DMS114 treated with DMSO at 0.1 percent for 48 hours (cell line): ENCODE results near the gene NAGA.
A peak's percentile ranks its signal among the peaks of the same experiment; 100 is the strongest.
"Not testable (repeated sequence)": the region's sequence is repeated elsewhere in the genome, so short reads cannot be mapped to it uniquely, and the experiment has no call there.

Experiments used
- DNase-seq: peaks from one replicate; lab custom pipeline; 2025; ENCODE audit not compliant: unreplicated experiment; lab: John Stamatoyannopoulos, UW

NAGA gene

DNA sequence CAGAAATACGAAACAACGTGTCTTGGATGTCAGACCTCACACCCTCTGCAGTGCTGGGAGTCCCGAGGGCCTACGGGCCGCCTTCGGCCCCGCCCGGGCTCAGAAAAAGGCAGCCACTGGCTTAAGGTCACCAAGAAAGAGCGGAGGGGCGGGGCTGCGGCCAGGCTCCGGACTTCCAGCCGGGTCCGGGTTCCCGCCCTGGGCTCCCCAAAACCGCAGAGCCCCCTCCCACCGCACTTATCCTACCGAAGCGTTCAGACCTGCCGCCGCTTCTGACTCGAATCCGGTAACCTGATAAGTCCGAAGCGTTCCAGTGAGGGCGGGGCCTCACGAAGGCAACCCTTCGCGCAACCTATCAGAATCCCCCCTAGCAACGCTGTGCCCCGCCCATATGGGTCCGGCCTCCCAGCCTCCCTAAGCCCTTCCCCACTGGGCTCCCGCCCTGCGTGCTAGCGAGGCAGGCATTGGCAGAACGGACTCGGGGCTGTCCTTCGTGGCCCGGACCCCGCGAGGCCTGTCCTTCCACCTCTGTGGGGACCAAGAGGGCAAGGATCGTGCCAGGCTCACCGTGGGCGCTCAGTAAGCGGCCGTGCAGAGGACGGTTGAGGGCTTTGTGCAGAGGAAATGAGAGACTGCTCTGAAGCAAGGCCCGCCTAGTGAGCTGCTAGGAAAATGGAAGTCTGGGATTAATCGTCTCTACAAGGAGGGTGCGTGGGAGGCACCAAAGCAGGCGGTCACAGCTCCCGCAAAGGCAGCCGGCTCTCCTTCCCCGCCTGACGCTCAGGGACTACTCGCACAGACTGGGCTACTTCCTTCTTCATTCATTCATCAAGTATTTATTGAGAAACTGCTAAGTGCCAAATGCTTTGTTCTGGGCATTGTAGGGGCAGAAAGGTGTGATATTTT, at the start of gene NAGA:
NAGA (minus strand) TSS at position 296 of the 906 bp plus-strand sequence. CDS start 515 bp downstream, outside the sequence.
- peak; percentile 89 for DNase-seq

DNA sequence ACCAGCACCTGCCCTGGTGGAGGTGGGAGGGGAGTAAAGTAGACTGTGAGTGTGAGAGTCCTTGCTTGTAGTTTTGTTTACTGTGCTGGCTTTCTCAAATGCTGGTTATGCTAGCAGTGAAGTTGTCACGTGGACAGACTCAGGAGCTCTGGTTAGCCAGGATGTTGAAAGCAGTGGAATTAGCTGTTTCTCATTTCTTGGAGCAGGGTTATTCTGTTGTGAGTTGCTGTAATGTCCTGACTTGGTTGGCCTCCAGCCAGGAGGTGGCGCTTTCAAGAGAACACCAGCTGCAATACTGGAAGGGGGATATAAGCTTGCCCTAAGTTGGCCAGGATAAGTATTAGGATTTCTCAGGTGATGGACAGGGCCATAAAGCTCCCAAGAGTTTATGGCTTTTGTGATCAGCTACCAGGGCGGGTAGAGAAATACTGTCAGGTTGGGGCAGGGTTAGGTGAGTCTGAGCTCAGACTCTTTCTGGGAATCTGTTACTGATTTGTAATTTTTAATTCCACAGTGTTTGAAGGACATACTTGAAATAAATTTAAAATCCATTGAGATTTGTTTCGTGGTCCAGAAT, 46.3 kb upstream of the NAGA start:
- DNase-seq: no peak

DNA sequence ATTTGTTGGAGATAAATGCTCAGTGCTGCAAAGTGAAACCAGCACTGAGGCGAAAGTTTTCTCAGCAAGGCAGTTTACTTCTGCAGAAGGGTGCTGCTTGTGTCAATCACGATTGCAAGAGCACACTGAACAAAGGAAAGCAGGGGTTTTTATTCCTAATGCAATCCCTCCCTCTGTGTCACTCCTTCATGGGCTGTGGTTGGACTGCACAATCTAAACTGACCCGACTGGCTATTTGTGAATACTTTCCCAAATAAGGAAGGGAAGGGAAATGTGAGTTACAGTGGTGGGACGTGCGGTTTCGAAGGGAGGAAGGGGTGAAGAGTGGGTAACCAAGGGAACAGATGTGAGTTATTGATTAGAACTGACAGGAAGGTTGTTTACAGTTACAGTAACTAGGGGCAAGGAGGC, 44.8 kb upstream of the NAGA start:
- not testable (repeated sequence) for DNase-seq

DNA sequence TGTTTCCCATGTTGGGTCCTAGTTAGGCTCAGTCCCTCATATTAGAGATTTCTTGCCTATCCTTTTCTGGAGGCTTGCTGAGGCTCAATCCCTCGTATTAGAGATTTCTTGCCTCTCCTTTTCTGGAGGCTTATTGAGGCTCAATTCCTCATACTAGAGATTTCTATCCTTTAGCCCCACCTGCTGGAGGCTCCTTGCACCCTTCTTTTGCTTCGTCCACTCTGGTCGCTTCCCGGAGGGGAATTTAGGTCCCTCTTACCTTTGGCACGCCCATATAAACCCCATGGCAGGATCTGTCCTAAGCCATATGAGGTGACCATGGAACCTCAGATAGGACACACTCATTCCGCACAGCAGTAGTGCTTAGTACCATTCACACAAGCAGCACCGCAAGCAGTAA, 44.1 kb upstream of the NAGA start:
- no peak for DNase-seq

DNA sequence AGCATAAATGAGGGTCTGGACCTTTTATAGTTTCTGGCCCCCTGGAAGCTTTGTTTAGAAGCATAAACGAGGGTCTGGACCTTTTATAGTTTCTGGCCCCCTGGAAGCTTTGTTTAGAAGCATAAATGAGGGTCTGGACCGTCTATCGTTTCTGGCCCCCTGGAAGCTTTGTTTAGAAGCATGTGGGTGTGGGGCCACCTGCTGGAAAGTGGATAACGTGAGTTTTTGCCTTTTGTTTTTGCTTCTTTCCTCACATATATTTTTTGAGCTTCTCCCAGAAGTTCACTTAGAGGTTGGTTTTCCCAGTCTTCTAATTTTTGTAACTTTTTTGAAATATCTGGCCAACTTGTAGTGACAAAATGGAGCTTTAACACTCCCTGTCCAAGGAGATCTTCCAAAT, 42.2 kb upstream of the NAGA start:
- peak; percentile 11 for DNase-seq

DNA sequence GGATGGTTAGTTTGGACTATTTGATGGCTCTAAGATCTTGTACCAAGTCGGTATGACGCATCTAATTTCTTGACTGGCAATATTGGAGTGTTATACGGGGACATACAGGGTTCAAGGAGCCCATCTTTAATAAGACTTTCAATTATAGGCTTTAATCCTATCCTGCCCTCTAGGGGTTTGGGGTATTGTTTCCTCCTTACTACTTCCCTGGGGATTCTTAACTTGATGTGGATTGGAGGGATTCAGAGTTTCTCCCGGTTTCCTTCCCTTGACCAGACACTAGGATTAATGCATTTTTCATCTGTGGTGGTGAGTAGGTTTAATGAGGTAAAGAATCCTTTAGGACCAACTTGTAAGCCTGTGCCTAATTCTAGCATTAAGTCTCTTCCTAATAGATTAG, 41.2 kb upstream of the NAGA start:
- DNase-seq: no peak

DNA sequence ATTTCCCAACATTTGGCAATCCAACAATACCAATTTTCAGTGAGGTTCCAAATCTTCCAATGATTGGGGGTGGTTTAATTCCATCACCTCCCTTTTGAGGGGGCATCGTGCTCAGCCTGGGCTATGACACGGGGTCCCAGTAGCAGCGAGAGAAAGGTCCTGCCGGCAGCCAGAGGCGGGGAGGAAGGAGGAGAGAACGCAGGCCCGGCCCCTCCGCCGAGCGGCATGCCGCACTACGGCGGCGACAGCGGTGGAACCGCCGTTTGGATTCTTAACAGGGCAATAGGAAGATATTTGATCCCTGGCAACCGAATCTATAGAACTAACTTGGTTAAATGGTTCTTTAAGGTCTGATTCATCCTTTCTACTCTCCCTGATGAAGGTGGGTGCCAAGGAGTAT, 38.2 kb upstream of the NAGA start:
- DNase-seq: no peak

DNA sequence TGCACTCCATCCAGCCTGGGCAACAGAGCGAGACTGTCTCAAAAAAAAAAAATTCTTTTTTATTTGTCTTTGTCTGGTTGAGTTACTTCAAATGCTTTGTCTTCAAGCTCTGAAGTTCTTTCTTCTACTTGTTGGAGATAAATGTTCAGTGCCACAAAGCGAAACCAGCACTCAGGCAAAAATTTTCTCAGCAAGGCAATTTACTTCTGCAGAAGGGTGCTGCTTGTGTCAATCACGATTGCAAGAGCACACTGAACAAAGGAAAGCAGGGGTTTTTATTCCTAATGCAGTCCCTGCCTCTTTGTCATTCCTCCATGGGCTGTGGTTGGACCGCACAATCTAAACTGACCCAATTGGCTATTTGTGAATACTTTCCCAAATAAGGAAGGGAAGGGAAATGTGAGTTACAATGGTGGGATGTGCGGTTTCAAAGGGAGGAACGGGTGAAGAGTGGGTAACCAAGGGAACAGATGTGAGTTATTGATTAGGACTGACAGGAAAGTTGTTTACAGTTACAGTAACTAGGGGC, 33.8 kb upstream of the NAGA start:
- not testable (repeated sequence) for DNase-seq

DNA sequence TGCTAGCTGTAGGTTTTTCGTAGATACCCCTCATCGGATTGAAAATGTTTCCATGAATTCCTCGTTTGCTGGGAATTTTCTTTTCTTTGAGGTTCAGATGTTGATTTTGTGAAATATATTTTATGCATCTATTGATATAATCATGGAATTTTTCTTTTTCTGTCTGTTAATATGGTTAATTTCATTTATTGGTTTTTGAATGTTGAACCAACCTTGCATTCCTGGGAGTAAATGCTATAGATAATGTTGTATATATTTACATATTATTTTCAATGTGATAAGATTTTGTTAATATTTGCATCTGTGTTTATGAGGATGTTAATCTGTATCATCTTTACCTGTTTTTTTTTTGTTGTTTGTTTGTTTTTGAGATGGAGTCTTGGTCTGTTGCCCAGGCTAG, 30.6 kb upstream of the NAGA start:
- no peak for DNase-seq

DNA sequence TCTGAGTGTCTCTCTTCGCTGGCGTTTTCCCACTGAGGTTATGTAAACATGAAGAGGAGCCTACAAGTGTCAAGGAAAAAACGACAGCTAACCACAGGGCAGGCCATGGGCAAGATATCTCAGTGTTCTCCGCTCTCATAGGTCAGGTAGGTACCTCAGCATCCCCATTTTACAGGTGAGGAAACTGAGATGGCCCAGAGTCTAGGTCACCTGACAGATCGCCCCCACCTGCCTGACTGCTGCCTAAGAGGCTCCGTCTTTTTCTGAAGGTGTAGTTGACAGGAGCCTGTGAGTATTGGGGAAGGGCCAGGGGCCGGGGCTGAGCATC, 20.8 kb upstream of the NAGA start:
- DNase-seq: no peak

DNA sequence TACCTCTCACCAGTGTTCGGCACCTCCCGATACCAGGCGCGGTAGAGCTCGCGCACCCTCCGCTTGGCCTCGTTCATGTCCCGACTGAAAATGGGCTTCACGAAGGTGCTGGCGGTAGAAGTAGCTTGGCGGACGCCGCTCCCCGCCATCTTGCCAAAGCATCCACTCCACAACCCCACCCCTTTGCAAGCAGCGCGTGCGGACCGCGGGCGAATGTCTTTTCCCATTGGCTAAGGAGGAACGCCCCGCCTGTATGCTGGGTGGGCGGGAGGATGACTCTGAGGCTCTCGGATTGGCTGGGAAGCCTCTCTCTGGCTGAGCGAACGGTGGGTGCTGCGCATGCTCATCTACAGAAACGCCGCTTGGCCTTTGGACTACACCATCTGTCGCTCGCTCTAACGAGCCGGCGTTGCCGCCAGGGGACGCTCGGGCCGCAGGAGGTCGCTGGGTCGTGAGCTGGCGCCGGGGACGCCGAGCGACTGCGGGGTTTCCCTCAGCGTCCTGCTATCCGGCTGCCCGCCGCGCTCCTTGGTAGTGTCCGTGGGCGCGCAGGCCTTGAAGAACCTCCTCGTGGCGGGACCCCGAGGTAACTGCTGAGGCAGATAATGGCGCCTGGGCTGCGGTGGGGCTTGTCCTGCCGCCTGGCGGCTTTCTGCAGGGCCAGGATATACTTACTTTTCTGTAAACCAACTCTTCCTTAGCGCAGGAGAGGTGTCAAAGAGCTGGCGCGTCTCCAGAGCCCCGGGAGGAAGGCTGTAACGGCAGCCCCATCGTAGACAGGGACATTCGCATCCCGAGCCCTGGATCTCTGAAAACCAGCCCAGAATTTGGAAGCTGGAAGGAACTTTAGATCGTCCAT, 20.2 kb upstream of the NAGA start, which contains the start of gene NDUFA6:
NDUFA6 (minus strand) TSS at position 177 of the 859 bp plus-strand sequence; CDS start at position 149, 28 bp downstream.
- DNase-seq: peak; percentile 97

DNA sequence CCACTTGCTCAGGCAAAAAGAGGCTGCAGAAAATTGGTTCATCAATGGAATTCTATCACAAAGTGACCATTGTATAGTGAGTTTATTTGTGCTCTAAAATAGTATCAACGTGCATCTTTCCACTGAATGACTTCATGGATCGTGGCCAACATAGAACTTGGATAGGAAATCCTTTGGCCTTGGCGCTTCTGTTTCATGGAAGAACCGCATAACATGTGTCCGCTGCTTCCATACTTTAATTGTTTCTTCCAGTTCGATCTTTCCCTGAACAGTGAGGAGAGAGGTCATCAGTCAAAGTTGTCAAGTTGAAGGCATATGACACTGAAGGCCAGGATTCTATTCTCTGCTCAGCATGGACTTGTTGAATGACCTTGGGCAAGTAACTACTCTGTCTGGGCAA, 15.4 kb upstream of the NAGA start:
- DNase-seq: no peak

DNA sequence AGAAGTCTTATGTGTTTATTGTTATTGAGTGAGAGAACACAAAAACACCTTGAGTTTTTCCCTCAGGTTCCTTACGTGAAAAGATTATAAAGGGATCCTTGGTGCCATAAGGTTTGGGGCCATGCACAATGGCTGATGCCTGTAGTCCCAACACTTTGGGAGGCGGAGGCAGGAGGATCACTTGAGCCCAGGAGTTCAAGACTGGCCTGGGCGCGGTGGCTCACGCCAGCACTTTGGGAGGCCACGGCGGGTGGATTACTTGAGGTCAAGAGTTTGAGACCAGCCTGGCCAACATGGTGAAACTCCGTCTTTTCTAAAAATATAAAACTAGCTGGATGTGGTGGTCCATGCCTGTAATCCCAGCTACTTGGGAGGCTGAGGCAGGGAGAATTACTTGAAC, 14.3 kb upstream of the NAGA start:
- DNase-seq: no peak

DNA sequence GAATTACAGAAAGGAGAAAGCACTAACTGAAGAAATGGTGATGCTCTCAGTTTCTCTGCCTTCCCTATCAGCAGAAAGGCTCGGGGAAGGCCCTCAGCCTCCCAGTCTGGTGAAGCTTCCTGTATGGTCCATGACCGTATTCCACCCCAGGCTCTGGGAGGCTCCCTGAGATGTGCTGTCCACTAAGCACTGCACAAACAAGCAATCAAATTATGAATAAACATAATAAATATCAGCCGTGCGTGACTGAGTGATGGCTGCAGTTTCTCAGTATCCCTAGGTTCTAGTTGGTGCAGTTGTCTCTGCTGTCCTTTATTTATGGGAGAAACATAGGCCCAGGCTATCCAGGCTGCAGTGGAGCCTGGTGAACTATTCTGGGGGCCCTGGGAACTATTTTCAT, 12.5 kb upstream of the NAGA start:
- DNase-seq: no peak

DNA sequence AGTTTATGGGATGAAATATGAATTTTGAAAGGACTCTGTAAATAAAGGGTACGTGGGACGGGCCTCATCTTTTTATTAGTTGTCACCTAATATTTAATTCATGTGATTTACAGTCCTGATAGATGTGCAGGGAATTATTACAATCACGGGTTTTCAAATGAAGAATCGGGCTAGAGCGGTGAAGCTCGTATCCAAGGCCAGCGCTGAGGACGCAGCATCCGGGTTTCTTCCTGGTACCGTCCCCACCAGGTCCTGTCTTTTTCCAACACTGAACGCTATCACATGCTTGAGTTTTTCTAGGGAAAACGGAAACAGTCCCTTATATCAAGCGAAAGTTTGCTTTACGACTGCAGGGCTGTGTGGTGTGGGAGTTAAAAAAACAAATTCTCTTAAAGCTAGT, 9.7 kb upstream of the NAGA start:
- DNase-seq: peak; percentile 35

DNA sequence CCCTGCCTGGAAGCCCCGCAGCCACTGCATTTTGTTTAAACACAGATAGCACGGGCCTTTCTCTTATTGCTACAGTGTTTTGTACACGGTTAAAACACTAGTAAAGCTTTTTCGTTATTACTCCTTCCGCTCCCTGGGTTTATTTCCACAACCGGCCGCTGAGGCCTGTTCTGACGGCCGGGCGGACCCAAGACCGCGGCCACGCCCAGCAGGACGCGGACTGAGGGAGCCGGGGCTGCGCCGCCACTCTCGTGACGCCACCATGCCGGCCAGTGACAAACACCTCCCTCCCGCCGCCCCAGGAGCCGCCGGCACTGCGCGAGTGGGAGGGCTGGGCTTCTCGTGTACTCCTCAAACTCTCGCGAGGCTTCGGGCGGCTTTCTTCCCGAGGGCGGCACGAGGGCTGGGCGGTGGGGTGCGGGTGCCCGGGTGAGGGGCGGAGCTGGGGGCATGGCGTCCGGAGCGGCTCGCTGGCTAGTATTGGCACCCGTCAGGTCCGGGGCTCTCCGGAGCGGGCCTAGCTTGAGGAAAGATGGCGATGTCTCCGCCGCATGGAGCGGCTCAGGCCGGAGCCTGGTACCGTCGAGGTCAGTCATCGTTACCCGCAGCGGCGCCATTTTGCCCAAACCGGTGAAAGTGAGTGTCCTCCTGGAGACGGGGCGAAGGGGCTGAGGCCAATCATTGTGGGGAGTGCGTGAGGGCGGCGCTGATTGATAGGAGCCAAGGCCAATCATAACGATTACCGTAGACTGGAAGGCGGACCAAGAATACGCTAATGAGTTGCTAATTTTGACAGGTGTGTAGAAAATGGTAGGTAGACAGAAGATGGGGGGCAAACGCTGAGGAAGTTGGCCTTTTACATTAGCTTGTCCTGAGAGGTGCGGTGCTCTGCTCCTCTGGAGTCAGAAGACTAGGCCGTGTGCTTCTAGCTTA, 9.0 kb upstream of the NAGA start, which contains the start of gene SMDT1:
SMDT1 (plus strand) TSS at position 382 of the 933 bp plus-strand sequence; CDS start at position 451, 69 bp downstream.
- peak; percentile 93 for DNase-seq

DNA sequence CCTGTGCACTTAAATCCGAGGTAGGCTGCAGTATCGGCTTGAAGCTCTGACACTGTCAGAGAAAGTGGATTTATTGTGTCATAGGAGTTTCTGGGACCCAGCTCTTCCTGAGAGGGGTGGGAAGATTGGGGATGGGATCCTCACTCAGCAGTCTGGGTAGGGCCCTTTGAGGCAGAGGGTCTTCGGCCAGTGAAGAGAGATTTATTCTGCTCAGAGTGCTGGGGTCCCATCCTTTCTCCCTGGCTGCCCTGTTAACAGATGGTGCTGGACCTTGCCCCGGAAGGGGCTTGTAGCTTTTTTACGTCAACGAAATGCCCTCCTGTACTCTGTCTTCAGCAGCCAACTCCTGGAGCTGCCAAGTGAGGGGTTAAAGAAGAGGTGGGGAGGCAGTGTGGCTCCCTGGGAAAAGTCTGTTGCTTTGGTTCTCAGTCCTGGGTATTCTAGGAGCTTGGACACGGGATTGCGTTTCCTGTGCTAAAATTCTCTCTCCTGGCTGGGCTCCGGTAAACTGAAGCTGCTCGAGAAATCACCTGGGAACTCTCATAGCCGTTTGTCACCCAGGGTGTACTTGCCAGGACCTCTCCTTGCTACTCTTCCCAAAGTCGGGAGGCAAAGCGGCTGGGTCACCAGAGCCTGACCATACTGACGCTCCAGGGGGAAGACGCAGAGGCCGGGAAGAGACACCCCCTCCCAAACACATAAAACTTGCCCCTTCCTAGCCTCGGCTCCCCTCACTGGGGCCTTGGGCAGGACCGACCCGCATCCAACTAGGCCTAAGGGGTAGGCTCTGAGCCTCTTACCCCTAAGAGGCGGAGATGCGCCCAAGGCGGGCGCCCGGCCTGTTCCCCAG, 8.1 kb upstream of the NAGA start:
- no peak for DNase-seq

DNA sequence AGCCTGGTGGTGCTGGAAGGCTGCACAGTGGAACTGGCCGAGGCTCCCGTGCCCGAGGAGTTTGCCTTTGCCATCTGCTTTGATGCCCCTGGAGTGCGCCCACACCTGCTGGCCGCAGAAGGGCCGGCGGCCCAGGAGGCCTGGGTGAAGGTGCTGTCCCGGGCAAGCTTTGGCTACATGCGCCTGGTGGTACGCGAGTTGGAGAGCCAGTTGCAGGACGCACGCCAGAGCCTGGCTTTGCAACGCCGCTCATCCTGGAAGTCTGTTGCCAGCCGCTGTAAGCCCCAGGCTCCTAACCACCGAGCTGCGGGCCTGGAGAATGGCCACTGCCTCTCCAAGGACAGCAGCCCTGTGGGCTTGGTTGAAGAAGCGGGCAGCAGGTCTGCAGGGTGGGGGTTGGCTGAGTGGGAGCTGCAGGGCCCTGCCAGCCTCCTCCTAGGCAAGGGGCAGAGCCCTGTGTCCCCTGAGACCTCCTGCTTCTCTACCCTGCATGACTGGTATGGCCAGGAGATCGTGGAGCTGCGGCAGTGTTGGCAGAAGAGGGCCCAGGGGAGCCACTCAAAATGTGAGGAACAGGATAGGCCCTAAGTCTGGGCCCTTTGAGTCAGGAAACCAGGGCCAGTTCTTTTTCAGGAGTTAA, 7.0 kb upstream of the NAGA start:
- no peak for DNase-seq
